Neuronal stem cell (in vitro differentiated cells): ENCODE measurements around the gene CCT2.

Experiments used
- DNase-seq: peaks from one replicate; pipeline ENCODE4 v3.0.0-alpha.2; 2013; ENCODE audit warnings: low spot score
- H2AFZ ChIP-seq: one replicate; pipeline ENCODE4 v1.6.1; 2013; ENCODE audit warnings: mild to moderate bottlenecking, low read length, inconsistent platforms
- H2AK5ac ChIP-seq: 2 replicates; pipeline ENCODE4 v1.6.1; 2013; ENCODE audit warnings: low read depth, mild to moderate bottlenecking, inconsistent platforms, low read length, moderate library complexity, mixed read lengths
- H2BK120ac ChIP-seq: 2 replicates; pipeline ENCODE4 v1.6.1; 2013; ENCODE audit warnings: low read depth, mild to moderate bottlenecking, inconsistent platforms, low read length, moderate library complexity, mixed read lengths
- H2BK12ac ChIP-seq: one replicate; pipeline ENCODE4 v1.6.1; 2013; ENCODE audit warnings: low read length, inconsistent platforms
- H2BK15ac ChIP-seq: 2 replicates; pipeline ENCODE4 v1.6.1; 2013; ENCODE audit warnings: mild to moderate bottlenecking, low read length, inconsistent platforms, mixed read lengths
- H2BK5ac ChIP-seq: one replicate; pipeline ENCODE4 v1.6.1; 2013; ENCODE audit warnings: inconsistent platforms, mild to moderate bottlenecking, low read length, moderate library complexity
- H3K14ac ChIP-seq: one replicate; pipeline ENCODE4 v1.6.1; 2013; ENCODE audit warnings: low read length, inconsistent platforms
- H3K18ac ChIP-seq: 2 replicates; pipeline ENCODE4 v1.6.1; 2013; ENCODE audit warnings: low read length, inconsistent platforms
- H3K23ac ChIP-seq: 2 replicates; pipeline ENCODE4 v1.6.1; 2013; ENCODE audit warnings: low read depth, mild to moderate bottlenecking, mixed read lengths, low read length, inconsistent platforms; ENCODE audit not compliant: poor library complexity
- H3K27ac ChIP-seq: replicated peaks from 3 replicates; pipeline ENCODE4 v1.5.1; 2013; ENCODE audit warnings: low read length, inconsistent platforms
- H3K27me3 ChIP-seq, 3 experiments: 2 replicates each; pipeline ENCODE4 v1.6.1; 2013; ENCODE audit warnings: low read length in 3 of 3, mild to moderate bottlenecking in 2 of 3, inconsistent platforms in 1 of 3, low read depth in 1 of 3, mixed read lengths in 1 of 3, moderate library complexity in 1 of 3; ENCODE audit not compliant: control insufficient read depth in 3 of 3, insufficient read depth in 3 of 3
- H3K36me3 ChIP-seq, 2 donors: replicated peaks in 1 of 2; 2 replicates each; pipeline ENCODE4 v1.6.1; 2013; ENCODE audit warnings: low read length in 2 of 2; ENCODE audit not compliant: control insufficient read depth in 2 of 2, insufficient read depth in 2 of 2
- H3K4ac ChIP-seq: 2 replicates; pipeline ENCODE4 v1.6.1; 2013; ENCODE audit warnings: inconsistent platforms, mild to moderate bottlenecking, low read length, moderate library complexity
- H3K4me1 ChIP-seq, 2 donors: 1 replicate in 1 of 2; 2 replicates in 1 of 2; pipeline ENCODE4 v1.6.1; 2013; ENCODE audit warnings: low read length in 2 of 2, low read depth in 1 of 2; ENCODE audit not compliant: control insufficient read depth in 2 of 2, insufficient read depth in 1 of 2
- H3K4me2 ChIP-seq: one replicate; pipeline ENCODE4 v1.6.1; 2013; ENCODE audit warnings: mild to moderate bottlenecking, low read length, inconsistent platforms; ENCODE audit not compliant: insufficient read depth, poor library complexity, severe bottlenecking
- H3K4me3 ChIP-seq, 2 donors: 2 replicates each; pipeline ENCODE4 v1.5.1; 2013; ENCODE audit warnings: low read length in 2 of 2, mild to moderate bottlenecking in 2 of 2, inconsistent platforms in 1 of 2, moderate library complexity in 1 of 2
- H3K79me1 ChIP-seq: one replicate; pipeline ENCODE4 v1.6.1; 2013; ENCODE audit warnings: low read depth, mild to moderate bottlenecking, inconsistent platforms, low read length, moderate library complexity
- H3K9ac ChIP-seq: one replicate; pipeline ENCODE4 v1.6.1; 2013; ENCODE audit warnings: mild to moderate bottlenecking, low read depth, low read length, inconsistent platforms; ENCODE audit not compliant: poor library complexity
- H3K9me3 ChIP-seq, 2 donors: replicated peaks in 1 of 2; 2 replicates each; pipeline versions ENCODE3 to v1.6.1; 2013; ENCODE audit warnings: low read length in 2 of 2, mild to moderate bottlenecking in 2 of 2, inconsistent platforms in 1 of 2, low read depth in 1 of 2, mixed read lengths in 1 of 2, moderate library complexity in 1 of 2; ENCODE audit not compliant: control insufficient read depth in 2 of 2, insufficient read depth in 1 of 2
- H4K8ac ChIP-seq: one replicate; pipeline ENCODE4 v1.6.1; 2013; ENCODE audit warnings: low read depth, mild to moderate bottlenecking, inconsistent platforms, low read length, moderate library complexity
- H4K91ac ChIP-seq: one replicate; pipeline ENCODE4 v1.6.1; 2013; ENCODE audit warnings: low read length, low read depth, mild to moderate bottlenecking, inconsistent platforms; ENCODE audit not compliant: poor library complexity
- WGBS, 2 donors: extraction: QIAGEN DNeasy Blood & Tissue Kit; methylation state at CpG; one replicate each; pipeline ENCODE4 v1.1.7; 2013; ENCODE audit warnings: missing lambda C conversion rate in 2 of 2, mixed read lengths in 1 of 2; ENCODE audit not compliant: insufficient read length in 2 of 2, insufficient replicate concordance in 1 of 2; ENCODE audit errors: extremely low coverage in 2 of 2; 5-methylcytosine and 5-hydroxymethylcytosine counted together

CCT2 gene

GRCh38 chr12:69578283-69578682, 7.0 kb upstream of the CCT2 start:
- Histone ChIP-seq H3K27me3 (no peaks in the 10 kb centered on the region), H3K9ac (no peak overlapping the region), H2BK12ac (no peak overlapping the region), H2BK120ac (no peak overlapping the region), H2AK5ac (no peak overlapping the region), H3K14ac (no peak overlapping the region), H3K4me2 (no peak overlapping the region), H2BK15ac (no peak overlapping the region), H3K27ac (no peak overlapping the region), H3K9me3 (peaks cover 0 to 1% of the 10 kb centered on the region in 2 donors), H2BK5ac (no peak overlapping the region), H3K4ac (no peak overlapping the region), H3K4me1 (no peaks in the 10 kb centered on the region), H3K36me3 (peaks cover 14 to 40% of the 10 kb centered on the region in 2 donors), H3K4me3 (no peak overlapping the region), H4K8ac (no peak overlapping the region), H2AFZ (no peak overlapping the region), H4K91ac (no peak overlapping the region), H3K23ac (no peak overlapping the region), H3K79me1 (no peaks in the 10 kb centered on the region), H3K18ac (no peak overlapping the region)
- no peak for DNase-seq
- no CpG with 5 or more reads among the region's 2 CpGs for WGBS, 2 donors

DNA sequence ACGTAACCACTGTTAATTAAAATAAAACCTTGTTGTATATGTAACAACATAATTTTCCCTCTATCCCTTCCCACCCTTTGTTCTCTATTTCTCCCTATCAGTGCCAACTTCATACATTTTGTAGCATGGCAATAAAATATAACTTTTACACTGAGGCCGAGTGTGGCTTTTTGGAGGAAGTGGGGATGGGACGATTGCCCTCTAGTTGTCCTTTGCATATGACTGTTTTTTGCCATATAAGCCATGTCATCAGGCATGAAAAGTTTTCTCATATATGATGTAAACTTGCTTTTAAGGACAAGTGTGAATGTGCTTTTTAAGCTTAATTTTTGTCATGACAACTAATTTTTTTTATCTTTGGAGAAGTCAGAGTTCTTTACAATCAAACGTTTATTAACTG, 6.2 kb upstream of the CCT2 start:
- Histone ChIP-seq H2BK15ac (no peak overlapping the region), H2AK5ac (no peak overlapping the region), H3K4me2 (no peak overlapping the region), H2BK5ac (no peak overlapping the region), H2BK12ac (no peak overlapping the region), H3K4ac (no peak overlapping the region), H4K91ac (no peak overlapping the region), H3K9me3 (peaks cover 0 to 1% of the 10 kb centered on the region in 2 donors), H3K36me3 (peaks cover 10 to 32% of the 10 kb centered on the region in 2 donors), H3K79me1 (no peaks in the 10 kb centered on the region), H2AFZ (no peak overlapping the region), H3K4me1 (no peaks in the 10 kb centered on the region), H3K18ac (no peak overlapping the region), H2BK120ac (no peak overlapping the region), H4K8ac (no peak overlapping the region), H3K23ac (no peak overlapping the region), H3K27me3 (no peaks in the 10 kb centered on the region), H3K9ac (no peak overlapping the region), H3K4me3 (no peak overlapping the region), H3K14ac (no peak overlapping the region), H3K27ac (no peak overlapping the region)
- WGBS, 2 donors: no CpG with 5 or more reads among the region's 4 CpGs
- no peak for DNase-seq

GRCh38 chr12:69580074-69580473, 5.2 kb upstream of the CCT2 start:
- no peak overlapping the region for H3K27ac ChIP-seq
- H3K9ac ChIP-seq: no peak overlapping the region
- no peak overlapping the region for H2BK12ac ChIP-seq
- H2BK5ac ChIP-seq: no peak overlapping the region
- no peak overlapping the region for H2AFZ ChIP-seq
- H2AK5ac ChIP-seq: no peak overlapping the region
- no peaks in the 10 kb centered on the region for H3K27me3 ChIP-seq
- peaks cover 3 to 22% of the 10 kb centered on the region in 2 donors for H3K36me3 ChIP-seq
- H3K9me3 ChIP-seq: no peaks in the 10 kb centered on the region
- no peak overlapping the region for H2BK15ac ChIP-seq
- no CpG with 5 or more reads among the region's 1 CpG for WGBS, 2 donors
- H3K23ac ChIP-seq: no peak overlapping the region
- no peak overlapping the region for H4K8ac ChIP-seq
- no peak overlapping the region for H3K4me2 ChIP-seq
- no peak overlapping the region for H3K14ac ChIP-seq
- H3K4me3 ChIP-seq: no peak overlapping the region
- H3K4me1 ChIP-seq: peaks cover 0 to 2% of the 10 kb centered on the region in 2 donors
- no peak overlapping the region for H3K4ac ChIP-seq
- H2BK120ac ChIP-seq: no peak overlapping the region
- no peak overlapping the region for H3K18ac ChIP-seq
- H4K91ac ChIP-seq: no peak overlapping the region
- DNase-seq: no peak
- H3K79me1 ChIP-seq: no peaks in the 10 kb centered on the region

GRCh38 chr12:69583203-69583602, 2.1 kb upstream of the CCT2 start:
- Histone ChIP-seq H3K18ac (no peak overlapping the region), H2BK120ac (no peak overlapping the region), H3K36me3 (peaks cover 7 to 24% of the 10 kb centered on the region in 2 donors), H3K23ac (no peak overlapping the region), H4K91ac (no peak overlapping the region), H3K9ac (no peak overlapping the region), H3K4me3 (no peak overlapping the region), H2BK12ac (no peak overlapping the region), H2AFZ (no peak overlapping the region), H4K8ac (no peak overlapping the region), H3K4me2 (no peak overlapping the region), H3K14ac (no peak overlapping the region), H2BK15ac (no peak overlapping the region), H3K27me3 (no peaks in the 10 kb centered on the region), H3K27ac (no peak overlapping the region), H3K9me3 (no peaks in the 10 kb centered on the region), H3K4ac (no peak overlapping the region), H2AK5ac (no peak overlapping the region), H2BK5ac (no peak overlapping the region), H3K4me1 (peaks cover 0 to 2% of the 10 kb centered on the region in 2 donors), H3K79me1 (peaks cover 2% of the 10 kb centered on the region)
- no peak for DNase-seq
